ENCODE data around the gene JAK2.
"Not testable (repeated sequence)": the region's sequence is repeated elsewhere in the genome, so short reads cannot be mapped to it uniquely, and the experiment has no call there.

The JAK2 gene

GRCh38 chr9:5031941-5032340 lies 46.9 kb downstream of the JAK2 start:
- not testable (repeated sequence) for DNase-seq; H3K4me3 ChIP-seq (ENCODE audit: insufficient read depth, low read depth, low read length, poor library complexity, severe bottlenecking); H3K27me3 ChIP-seq (replicated peaks; ENCODE audit: control insufficient read depth, insufficient read depth, low read length, poor library complexity, severe bottlenecking); H3K27ac ChIP-seq (ENCODE audit: insufficient read depth, low read length, poor library complexity, severe bottlenecking); H3K9me3 ChIP-seq (ENCODE audit: control insufficient read depth, low read length); H3K4me1 ChIP-seq (ENCODE audit: control insufficient read depth, insufficient read depth, low read length, poor library complexity, severe bottlenecking)
- peaks cover 13% of the 10 kb centered on the region for H3K36me3 ChIP-seq (ENCODE audit: control insufficient read depth, insufficient read depth, low read length)

- Histone ChIP-seq H3K27me3 (replicated peaks; ENCODE audit: control insufficient read depth, insufficient read depth, low read length, poor library complexity, severe bottlenecking) (no peaks in the 10 kb centered on the region), H3K4me1 (ENCODE audit: control insufficient read depth, insufficient read depth, low read length, poor library complexity, severe bottlenecking) (no peaks in the 10 kb centered on the region), H3K27ac (ENCODE audit: insufficient read depth, low read length, poor library complexity, severe bottlenecking) (no peak overlapping the region), H3K36me3 (ENCODE audit: control insufficient read depth, insufficient read depth, low read length) (no peaks in the 10 kb centered on the region), H3K4me3 (ENCODE audit: insufficient read depth, low read depth, low read length, poor library complexity, severe bottlenecking) (no peak overlapping the region), H3K9me3 (ENCODE audit: control insufficient read depth, low read length) (no peaks in the 10 kb centered on the region)
- no peak for DNase-seq
Observed at GRCh38 chr9:5040730-5041389, 55.8 kb downstream of the JAK2 start.

- Histone ChIP-seq H3K4me1 (ENCODE audit: control insufficient read depth, insufficient read depth, low read length, poor library complexity, severe bottlenecking) (no peaks in the 10 kb centered on the region), H3K27ac (ENCODE audit: insufficient read depth, low read length, poor library complexity, severe bottlenecking) (no peak overlapping the region), H3K36me3 (ENCODE audit: control insufficient read depth, insufficient read depth, low read length) (no peaks in the 10 kb centered on the region), H3K9me3 (ENCODE audit: control insufficient read depth, low read length) (no peaks in the 10 kb centered on the region), H3K4me3 (ENCODE audit: insufficient read depth, low read depth, low read length, poor library complexity, severe bottlenecking) (no peak overlapping the region), H3K27me3 (replicated peaks; ENCODE audit: control insufficient read depth, insufficient read depth, low read length, poor library complexity, severe bottlenecking) (no peaks in the 10 kb centered on the region)
- DNase-seq, result no peak
Observed at GRCh38 chr9:5041390-5042115, 56.5 kb downstream of the JAK2 start.

- no peaks in the 10 kb centered on the region for H3K36me3 ChIP-seq (ENCODE audit: control insufficient read depth, insufficient read depth, low read length)
- H3K27ac ChIP-seq (ENCODE audit: insufficient read depth, low read length, poor library complexity, severe bottlenecking), result no peak overlapping the region
- no peaks in the 10 kb centered on the region for H3K4me1 ChIP-seq (ENCODE audit: control insufficient read depth, insufficient read depth, low read length, poor library complexity, severe bottlenecking)
- no peak overlapping the region for H3K4me3 ChIP-seq (ENCODE audit: insufficient read depth, low read depth, low read length, poor library complexity, severe bottlenecking)
- H3K27me3 ChIP-seq (replicated peaks; ENCODE audit: control insufficient read depth, insufficient read depth, low read length, poor library complexity, severe bottlenecking), result no peaks in the 10 kb centered on the region
- DNase-seq, result no peak
- H3K9me3 ChIP-seq (ENCODE audit: control insufficient read depth, low read length), result no peaks in the 10 kb centered on the region
Observed at GRCh38 chr9:5042661-5043178, 57.6 kb downstream of the JAK2 start.

GRCh38 chr9:5043381-5043780 lies 58.3 kb downstream of the JAK2 start:
- no peak for DNase-seq
- H3K9me3 ChIP-seq (ENCODE audit: control insufficient read depth, low read length), result no peaks in the 10 kb centered on the region
- H3K4me3 ChIP-seq (ENCODE audit: insufficient read depth, low read depth, low read length, poor library complexity, severe bottlenecking), result no peak overlapping the region
- no peaks in the 10 kb centered on the region for H3K36me3 ChIP-seq (ENCODE audit: control insufficient read depth, insufficient read depth, low read length)
- no peaks in the 10 kb centered on the region for H3K4me1 ChIP-seq (ENCODE audit: control insufficient read depth, insufficient read depth, low read length, poor library complexity, severe bottlenecking)
- H3K27ac ChIP-seq (ENCODE audit: insufficient read depth, low read length, poor library complexity, severe bottlenecking), result no peak overlapping the region
- H3K27me3 ChIP-seq (replicated peaks; ENCODE audit: control insufficient read depth, insufficient read depth, low read length, poor library complexity, severe bottlenecking), result no peaks in the 10 kb centered on the region

GRCh38 chr9:5044160-5044559 lies 59.1 kb downstream of the JAK2 start:
- no peak overlapping the region for H3K27ac ChIP-seq (ENCODE audit: insufficient read depth, low read length, poor library complexity, severe bottlenecking)
- H3K4me1 ChIP-seq (ENCODE audit: control insufficient read depth, insufficient read depth, low read length, poor library complexity, severe bottlenecking), result no peaks in the 10 kb centered on the region
- no peaks in the 10 kb centered on the region for H3K9me3 ChIP-seq (ENCODE audit: control insufficient read depth, low read length)
- no peak for DNase-seq
- no peak overlapping the region for H3K4me3 ChIP-seq (ENCODE audit: insufficient read depth, low read depth, low read length, poor library complexity, severe bottlenecking)
- H3K27me3 ChIP-seq (replicated peaks; ENCODE audit: control insufficient read depth, insufficient read depth, low read length, poor library complexity, severe bottlenecking), result no peaks in the 10 kb centered on the region
- no peaks in the 10 kb centered on the region for H3K36me3 ChIP-seq (ENCODE audit: control insufficient read depth, insufficient read depth, low read length)

- DNase-seq, result no peak
- Histone ChIP-seq H3K4me1 (ENCODE audit: control insufficient read depth, insufficient read depth, low read length, poor library complexity, severe bottlenecking) (no peaks in the 10 kb centered on the region), H3K27me3 (replicated peaks; ENCODE audit: control insufficient read depth, insufficient read depth, low read length, poor library complexity, severe bottlenecking) (no peaks in the 10 kb centered on the region), H3K27ac (ENCODE audit: insufficient read depth, low read length, poor library complexity, severe bottlenecking) (no peak overlapping the region), H3K4me3 (ENCODE audit: insufficient read depth, low read depth, low read length, poor library complexity, severe bottlenecking) (no peak overlapping the region), H3K9me3 (ENCODE audit: control insufficient read depth, low read length) (no peaks in the 10 kb centered on the region), H3K36me3 (ENCODE audit: control insufficient read depth, insufficient read depth, low read length) (no peaks in the 10 kb centered on the region)
Observed at GRCh38 chr9:5052838-5053237, 67.8 kb downstream of the JAK2 start.

- Histone ChIP-seq H3K27me3 (replicated peaks; ENCODE audit: control insufficient read depth, insufficient read depth, low read length, poor library complexity, severe bottlenecking) (no peaks in the 10 kb centered on the region), H3K36me3 (ENCODE audit: control insufficient read depth, insufficient read depth, low read length) (peaks cover 5% of the 10 kb centered on the region), H3K27ac (ENCODE audit: insufficient read depth, low read length, poor library complexity, severe bottlenecking) (no peak overlapping the region), H3K9me3 (ENCODE audit: control insufficient read depth, low read length) (no peaks in the 10 kb centered on the region), H3K4me1 (ENCODE audit: control insufficient read depth, insufficient read depth, low read length, poor library complexity, severe bottlenecking) (no peaks in the 10 kb centered on the region), H3K4me3 (ENCODE audit: insufficient read depth, low read depth, low read length, poor library complexity, severe bottlenecking) (no peak overlapping the region)
- DNase-seq, result no peak
Observed at GRCh38 chr9:5062631-5063030, 77.6 kb downstream of the JAK2 start.

GRCh38 chr9:5072871-5073270 lies 87.8 kb downstream of the JAK2 start:
- Histone ChIP-seq H3K9me3 (ENCODE audit: control insufficient read depth, low read length) (no peaks in the 10 kb centered on the region), H3K27me3 (replicated peaks; ENCODE audit: control insufficient read depth, insufficient read depth, low read length, poor library complexity, severe bottlenecking) (no peaks in the 10 kb centered on the region), H3K27ac (ENCODE audit: insufficient read depth, low read length, poor library complexity, severe bottlenecking) (no peak overlapping the region), H3K36me3 (ENCODE audit: control insufficient read depth, insufficient read depth, low read length) (peaks cover 21% of the 10 kb centered on the region), H3K4me3 (ENCODE audit: insufficient read depth, low read depth, low read length, poor library complexity, severe bottlenecking) (no peak overlapping the region), H3K4me1 (ENCODE audit: control insufficient read depth, insufficient read depth, low read length, poor library complexity, severe bottlenecking) (no peaks in the 10 kb centered on the region)
- DNase-seq, result no peak

- no peak overlapping the region for H3K4me3 ChIP-seq (ENCODE audit: insufficient read depth, low read depth, low read length, poor library complexity, severe bottlenecking)
- no peak for DNase-seq
- peaks cover 24% of the 10 kb centered on the region for H3K36me3 ChIP-seq (ENCODE audit: control insufficient read depth, insufficient read depth, low read length)
- no peak overlapping the region for H3K27ac ChIP-seq (ENCODE audit: insufficient read depth, low read length, poor library complexity, severe bottlenecking)
- no peaks in the 10 kb centered on the region for H3K27me3 ChIP-seq (replicated peaks; ENCODE audit: control insufficient read depth, insufficient read depth, low read length, poor library complexity, severe bottlenecking)
- no peaks in the 10 kb centered on the region for H3K9me3 ChIP-seq (ENCODE audit: control insufficient read depth, low read length)
- no peaks in the 10 kb centered on the region for H3K4me1 ChIP-seq (ENCODE audit: control insufficient read depth, insufficient read depth, low read length, poor library complexity, severe bottlenecking)
Observed at GRCh38 chr9:5073701-5074100, 88.6 kb downstream of the JAK2 start.
